Measurements from ENCODE around the gene CEACAM1. TPM values are rescaled to one million over a fixed set of nuclear protein-coding genes. Genes with fewer than 3 reads are reported as not detected.
A peak's percentile ranks its signal among the peaks of the same experiment; 100 is the strongest.

Gene CEACAM1
- total and polyA plus RNA-seq, 4 experiments from 2014 or later = 1.3 to 5.5 (median 1.7) TPM

- intact Hi-C loops (cut with micrococcal nuclease) = no loop called here
- Mint-ChIP-seq H3K36me3 (no peaks in the 10 kb centered on the region), H3K27ac (no peak overlapping the region), H3K27me3 (peaks cover 0 to 2% of the 10 kb centered on the region in 2 donors), H3K4me3 (no peak overlapping the region), H3K9me3 (no peaks in the 10 kb centered on the region), H3K4me1 (no peaks in the 10 kb centered on the region)
- POLR2A ChIA-PET (ENCODE audit: partially characterized antibody) = no interaction called here
- H3K27me3 ChIP-seq (ENCODE audit: insufficient read depth, low read length) = no peaks in the 10 kb centered on the region
- no peak for DNase-seq
- no peaks in the 10 kb centered on the region for H3K9me3 ChIP-seq (ENCODE audit: control insufficient read depth in 1 of 2, low read length in 2 of 2)
- H3K4me3 ChIP-seq (ENCODE audit: low read length in 2 of 2) = no peak overlapping the region
- H3K27ac ChIP-seq (ENCODE audit: low read depth, low read length) = no peak overlapping the region
- H3K4me1 ChIP-seq (ENCODE audit: insufficient read depth, low read length) = no peaks in the 10 kb centered on the region
- H3K36me3 ChIP-seq (ENCODE audit: insufficient read depth, low read length) = no peaks in the 10 kb centered on the region
- CTCF ChIA-PET (ENCODE audit: partially characterized antibody) = interaction anchor here (0.9 to 1.6 kb wide), 2 partner anchors 34 to 89 kb away, joined by 3 read pairs; no protein-coding TSS in a partner anchor
These were observed 54.6 kb downstream of the CEACAM1 start for GRCh38 chr19:42473686-42474085.

- Mint-ChIP-seq H3K4me1 (no peaks in the 10 kb centered on the region), H3K36me3 (no peaks in the 10 kb centered on the region), H3K9me3 (no peaks in the 10 kb centered on the region), H3K4me3 (no peak overlapping the region), H3K27ac (no peak overlapping the region), H3K27me3 (peaks cover 0 to 2% of the 10 kb centered on the region in 2 donors)
- Histone ChIP-seq H3K36me3 (ENCODE audit: insufficient read depth, low read length) (no peaks in the 10 kb centered on the region), H3K27ac (ENCODE audit: low read depth, low read length) (no peak overlapping the region), H3K4me1 (ENCODE audit: insufficient read depth, low read length) (no peaks in the 10 kb centered on the region), H3K27me3 (ENCODE audit: insufficient read depth, low read length) (no peaks in the 10 kb centered on the region), H3K4me3 (ENCODE audit: low read length in 2 of 2) (no peak overlapping the region), H3K9me3 (ENCODE audit: control insufficient read depth in 1 of 2, low read length in 2 of 2) (no peaks in the 10 kb centered on the region)
- ChIA-PET CTCF (ENCODE audit: partially characterized antibody) (no interaction called here), POLR2A (ENCODE audit: partially characterized antibody) (no interaction called here)
- intact Hi-C loops (cut with micrococcal nuclease) = no loop called here
- no peak for DNase-seq
These were observed 55.7 kb downstream of the CEACAM1 start for GRCh38 chr19:42472402-42473147.

- no peak for DNase-seq
- ChIA-PET POLR2A (ENCODE audit: partially characterized antibody) (no interaction called here), CTCF (ENCODE audit: partially characterized antibody) (interaction anchor here (1.2 to 1.5 kb wide), 2 partner anchors 22 to 124 kb away, joined by 3 to 4 read pairs; no protein-coding TSS in a partner anchor)
- no peak overlapping the region for H3K27ac Mint-ChIP-seq
- no peak overlapping the region for H3K4me3 Mint-ChIP-seq
- intact Hi-C loops (cut with micrococcal nuclease) = no loop called here
- no peaks in the 10 kb centered on the region for H3K36me3 ChIP-seq (ENCODE audit: insufficient read depth, low read length)
- H3K27ac ChIP-seq (ENCODE audit: low read depth, low read length) = no peak overlapping the region
- H3K27me3 ChIP-seq (ENCODE audit: insufficient read depth, low read length) = no peaks in the 10 kb centered on the region
- no peak overlapping the region for H3K4me3 ChIP-seq (ENCODE audit: low read length in 2 of 2)
- no peaks in the 10 kb centered on the region for H3K36me3 Mint-ChIP-seq
- H3K9me3 Mint-ChIP-seq = no peaks in the 10 kb centered on the region
- no peaks in the 10 kb centered on the region for H3K9me3 ChIP-seq (ENCODE audit: control insufficient read depth in 1 of 2, low read length in 2 of 2)
- peaks cover 0 to 2% of the 10 kb centered on the region in 2 donors for H3K27me3 Mint-ChIP-seq
- peaks cover 0 to 5% (median 3%) of the 10 kb centered on the region in 4 donors for H3K4me1 Mint-ChIP-seq
- H3K4me1 ChIP-seq (ENCODE audit: insufficient read depth, low read length) = no peaks in the 10 kb centered on the region
These were observed 56.6 kb downstream of the CEACAM1 start for GRCh38 chr19:42471554-42472249.

- no peak for DNase-seq
- Mint-ChIP-seq H3K4me1 (peaks cover 0 to 5% (median 3%) of the 10 kb centered on the region in 4 donors), H3K27me3 (peaks cover 0 to 2% of the 10 kb centered on the region in 2 donors), H3K27ac (no peak overlapping the region), H3K9me3 (no peaks in the 10 kb centered on the region), H3K4me3 (no peak overlapping the region), H3K36me3 (no peaks in the 10 kb centered on the region)
- no peaks in the 10 kb centered on the region for H3K36me3 ChIP-seq (ENCODE audit: insufficient read depth, low read length)
- ChIA-PET POLR2A (ENCODE audit: partially characterized antibody) (no interaction called here), CTCF (ENCODE audit: partially characterized antibody) (interaction anchor here (1.4 to 1.9 kb wide), 3 partner anchors 31 to 127 kb away, joined by 3 to 6 read pairs (median 4); no protein-coding TSS in a partner anchor)
- intact Hi-C loops (cut with micrococcal nuclease) = no loop called here
- no peak overlapping the region for H3K4me3 ChIP-seq (ENCODE audit: low read length in 2 of 2)
- no peaks in the 10 kb centered on the region for H3K9me3 ChIP-seq (ENCODE audit: control insufficient read depth in 1 of 2, low read length in 2 of 2)
- no peaks in the 10 kb centered on the region for H3K4me1 ChIP-seq (ENCODE audit: insufficient read depth, low read length)
- H3K27me3 ChIP-seq (ENCODE audit: insufficient read depth, low read length) = no peaks in the 10 kb centered on the region
- no peak overlapping the region for H3K27ac ChIP-seq (ENCODE audit: low read depth, low read length)
These were observed 58.7 kb downstream of the CEACAM1 start for GRCh38 chr19:42469311-42470235.

- H3K27ac Mint-ChIP-seq = no peak overlapping the region
These were observed 59.9 kb downstream of the CEACAM1 start for GRCh38 chr19:42468273-42468796.

GRCh38 chr19:42467183-42467760, 61.0 kb downstream of the CEACAM1 start:
- CTCF ChIA-PET (ENCODE audit: partially characterized antibody) = interaction anchor here (1.0 to 1.7 kb wide), 2 partner anchors 26 to 61 kb away, joined by 3 to 5 read pairs; partner anchors contain the start of gene CEACAM1
- H3K4me3 Mint-ChIP-seq = no peak overlapping the region

More at GRCh38 chr19:42468273-42468796, 59.9 kb downstream of the CEACAM1 start:
- H3K27me3 ChIP-seq (ENCODE audit: insufficient read depth, low read length) = no peaks in the 10 kb centered on the region
- H3K36me3 Mint-ChIP-seq = no peaks in the 10 kb centered on the region
- intact Hi-C loops (cut with micrococcal nuclease) = no loop called here
- no peak overlapping the region for H3K27ac ChIP-seq (ENCODE audit: low read depth, low read length)
- H3K9me3 Mint-ChIP-seq = no peaks in the 10 kb centered on the region
- POLR2A ChIA-PET (ENCODE audit: partially characterized antibody) = no interaction called here
- H3K4me3 ChIP-seq (ENCODE audit: low read length in 2 of 2) = no peak overlapping the region
- H3K4me3 Mint-ChIP-seq = no peak overlapping the region
- CTCF ChIA-PET (ENCODE audit: partially characterized antibody) = interaction anchor here (1.9 kb wide), 1 partner anchor 29 kb away, joined by 6 read pairs; no protein-coding TSS in a partner anchor
- H3K4me1 ChIP-seq (ENCODE audit: insufficient read depth, low read length) = no peaks in the 10 kb centered on the region
- H3K27me3 Mint-ChIP-seq = peaks cover 0 to 2% of the 10 kb centered on the region in 2 donors
- no peak for DNase-seq
- peaks cover 0 to 5% (median 3%) of the 10 kb centered on the region in 4 donors for H3K4me1 Mint-ChIP-seq
- H3K36me3 ChIP-seq (ENCODE audit: insufficient read depth, low read length) = no peaks in the 10 kb centered on the region
- H3K9me3 ChIP-seq (ENCODE audit: control insufficient read depth in 1 of 2, low read length in 2 of 2) = no peaks in the 10 kb centered on the region

More at GRCh38 chr19:42467183-42467760, 61.0 kb downstream of the CEACAM1 start:
- Mint-ChIP-seq H3K36me3 (no peaks in the 10 kb centered on the region), H3K4me1 (peaks cover 0 to 5% (median 3%) of the 10 kb centered on the region in 4 donors), H3K27ac (peak overlapping the region in 1 of 7 donors; percentile 2), H3K9me3 (no peaks in the 10 kb centered on the region), H3K27me3 (no peaks in the 10 kb centered on the region)
- no peaks in the 10 kb centered on the region for H3K4me1 ChIP-seq (ENCODE audit: insufficient read depth, low read length)
- no peaks in the 10 kb centered on the region for H3K36me3 ChIP-seq (ENCODE audit: insufficient read depth, low read length)
- no peaks in the 10 kb centered on the region for H3K9me3 ChIP-seq (ENCODE audit: control insufficient read depth in 1 of 2, low read length in 2 of 2)
- POLR2A ChIA-PET (ENCODE audit: partially characterized antibody) = no interaction called here
- intact Hi-C loops (cut with micrococcal nuclease) = no loop called here
- H3K27me3 ChIP-seq (ENCODE audit: insufficient read depth, low read length) = no peaks in the 10 kb centered on the region
- no peak overlapping the region for H3K4me3 ChIP-seq (ENCODE audit: low read length in 2 of 2)
- no peak overlapping the region for H3K27ac ChIP-seq (ENCODE audit: low read depth, low read length)
- no peak for DNase-seq

Data from CD4-positive, alpha-beta memory T cell (primary cell).